ENCODE measurements around the gene RP2. TPM values are rescaled to one million over a fixed set of nuclear protein-coding genes. Genes with fewer than 3 reads are reported as not detected.
A peak's percentile ranks its signal among the peaks of the same experiment; 100 is the strongest.

Gene RP2
- total and polyA plus RNA-seq, 2 of the 8 experiments (the other 6 are each of a cell fraction or from before 2014, with no cell fraction given): 2.2 to 6.9 TPM

DNA sequence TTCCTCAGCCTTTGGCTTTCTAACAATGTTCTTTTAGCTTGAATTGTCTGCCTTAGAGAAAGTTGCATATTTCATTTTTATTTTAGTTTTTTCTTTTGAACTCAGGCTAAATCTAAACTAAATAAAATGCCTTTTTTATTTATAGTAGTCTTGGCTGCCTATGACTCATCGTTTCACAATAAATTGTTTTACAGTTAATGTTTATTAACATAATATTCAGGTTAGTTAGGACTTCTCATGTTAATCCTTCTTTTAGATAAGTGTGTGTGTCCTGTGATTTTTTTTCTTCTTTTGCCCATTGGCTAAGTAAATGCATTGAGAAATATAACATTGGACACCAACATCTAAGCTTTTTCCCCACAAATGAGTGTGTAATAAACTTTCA lies 1.6 kb downstream of the RP2 start:
- Histone ChIP-seq H2BK20ac (ENCODE audit: low read length) (no peak overlapping the region), H3K4ac (replicated peaks; ENCODE audit: insufficient read length, low read depth, low read length) (no peak overlapping the region), H3K9ac (replicated peaks in 1 of 4; ENCODE audit: extremely low read depth in 1 of 4, low read depth in 3 of 4, low read length in 3 of 4) (no peak overlapping the region), H3K4me1 (replicated peaks in 1 of 4; ENCODE audit: control insufficient read depth in 3 of 4, insufficient read depth in 4 of 4, low read length in 3 of 4) (no peaks in the 10 kb centered on the region), H2BK5ac (ENCODE audit: low read depth, low read length) (no peak overlapping the region), H3K9me3 (ENCODE audit: insufficient read depth in 2 of 2, low read depth in 1 of 2, low read length in 1 of 2) (no peaks in the 10 kb centered on the region), H3K23ac (ENCODE audit: insufficient read length) (no peak overlapping the region), H2BK12ac (ENCODE audit: low read depth, low read length) (no peak overlapping the region), H4K20me1 (replicated peaks in 1 of 2; ENCODE audit: control insufficient read depth in 1 of 2, insufficient read depth in 2 of 2, low read length in 2 of 2) (no peaks in the 10 kb centered on the region), H3K36me3 (ENCODE audit: control insufficient read depth in 2 of 4, insufficient read depth in 4 of 4, low read length in 3 of 4) (no peaks in the 10 kb centered on the region), H4K8ac (ENCODE audit: extremely low read depth, insufficient read depth, low read length) (no peak overlapping the region), H4K91ac (replicated peaks; ENCODE audit: insufficient read length, low read length) (no peak overlapping the region), H3K79me1 (ENCODE audit: low read depth, low read length) (no peaks in the 10 kb centered on the region), H4K5ac (ENCODE audit: insufficient read length, low read depth, low read length) (no peak overlapping the region), H3K14ac (ENCODE audit: insufficient read length) (no peak overlapping the region), H3K79me2 (ENCODE audit: control insufficient read depth in 1 of 2, insufficient read depth in 2 of 2, low read length in 2 of 2) (peaks cover 0 to 21% of the 10 kb centered on the region in 2 experiments; a peak in 2 of 4 replicates), H2AK5ac (ENCODE audit: low read depth, low read length) (no peak overlapping the region), H3K27me3 (replicated peaks in 1 of 4; ENCODE audit: control insufficient read depth in 3 of 4, extremely low read depth in 1 of 4, insufficient read depth in 3 of 4, low read length in 3 of 4) (no peaks in the 10 kb centered on the region), H3K4me3 (ENCODE audit: extremely low read depth in 1 of 4, insufficient read depth in 2 of 4, low read depth in 3 of 4, low read length in 4 of 4) (peak overlapping the region in 2 of 4 experiments; percentile 94; a peak in 4 of 8 replicates), H3K56ac (replicated peaks; ENCODE audit: insufficient read length, low read depth, low read length) (no peak overlapping the region), H2AFZ (ENCODE audit: low read length) (no peak overlapping the region), H3K23me2 (ENCODE audit: low read depth, low read length) (no peaks in the 10 kb centered on the region; the same call in 1 of the 2 replicates), H2BK15ac (ENCODE audit: low read length) (no peak overlapping the region), H2BK120ac (replicated peaks; ENCODE audit: low read depth, low read length) (no peak overlapping the region), H3K27ac (ENCODE audit: low read depth, low read length) (no peak overlapping the region), H3K4me2 (ENCODE audit: insufficient read depth in 1 of 2, low read depth in 2 of 2, low read length in 2 of 2) (peak overlapping the region; percentile 71 to 72; a peak in 2 of 4 replicates), H3K18ac (ENCODE audit: extremely low read depth, low read length) (no peak overlapping the region)
- CTCF ChIA-PET (ENCODE audit: partially characterized antibody): interaction anchor here (0.9 kb wide), 1 partner anchor 41 kb away, joined by 3 read pairs; no protein-coding TSS in a partner anchor
- TF ChIP-seq GABPA (IDR thresholded peaks at IDR 0.05; ENCODE audit: borderline replicate concordance, insufficient read depth, low read length): no peak
- no peak for TF ChIP-seq PHF8 (conservative IDR thresholded peaks at IDR 0.05; ENCODE audit: low read depth, low read length)
- TF ChIP-seq KDM5A (IDR thresholded peaks at IDR 0.05; ENCODE audit: low read length): no peak
- no peak for TF ChIP-seq ZNF274 (IDR thresholded peaks at IDR 0.05; ENCODE audit: borderline replicate concordance, extremely low read depth, low read length)
- no peak for TF ChIP-seq ASH2L (IDR thresholded peaks at IDR 0.05; ENCODE audit: low read length)
- no peak for TF ChIP-seq BCL11A (IDR thresholded peaks at IDR 0.05; ENCODE audit: low read depth in 2 of 2, low read length in 2 of 2)
- TF ChIP-seq ATF2 (IDR thresholded peaks at IDR 0.05; ENCODE audit: low read length): no peak
- 100% methylated on average over 1 of the region's 1 CpG; no CpG with 5 or more reads in 1 of the 2 experiments for WGBS, 2 experiments (ENCODE audit: extremely low coverage in 1 of 2, insufficient coverage in 1 of 2, insufficient read length in 1 of 2, insufficient replicate concordance in 2 of 2, low coverage in 1 of 2, low lambda C conversion rate in 2 of 2, missing lambda C conversion rate in 1 of 2)
- DNase-seq (ENCODE audit: low read depth in 1 of 2, low spot score in 2 of 2) (no peak), FAIRE-seq (no peak)
- POLR2A ChIA-PET (ENCODE audit: partially characterized antibody): interaction anchor here (0.6 kb wide), 1 partner anchor 360 kb away, joined by 3 read pairs; no protein-coding TSS in a partner anchor
